ENCODE results near the gene NSMF.

NSMF gene

DNA sequence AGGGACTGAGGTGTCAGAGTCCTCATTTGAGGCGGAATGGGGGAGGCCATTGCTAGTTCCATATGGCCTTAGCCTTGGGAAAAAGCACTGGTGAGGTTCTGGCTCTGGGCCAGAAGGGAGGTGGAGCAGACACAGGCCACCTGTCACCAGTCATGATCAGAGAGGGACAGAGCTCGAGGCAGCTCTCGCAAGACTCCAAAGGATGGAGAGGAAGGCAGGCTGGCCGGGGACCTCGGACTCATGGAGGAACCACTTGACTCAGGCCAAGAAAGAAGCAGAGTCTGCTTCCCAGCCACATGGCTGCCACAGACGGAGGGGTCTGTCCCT, 29.2 kb upstream of the NSMF start:
- DNase-seq: peak; percentile 74
- TF ChIP-seq, protein P1, sequence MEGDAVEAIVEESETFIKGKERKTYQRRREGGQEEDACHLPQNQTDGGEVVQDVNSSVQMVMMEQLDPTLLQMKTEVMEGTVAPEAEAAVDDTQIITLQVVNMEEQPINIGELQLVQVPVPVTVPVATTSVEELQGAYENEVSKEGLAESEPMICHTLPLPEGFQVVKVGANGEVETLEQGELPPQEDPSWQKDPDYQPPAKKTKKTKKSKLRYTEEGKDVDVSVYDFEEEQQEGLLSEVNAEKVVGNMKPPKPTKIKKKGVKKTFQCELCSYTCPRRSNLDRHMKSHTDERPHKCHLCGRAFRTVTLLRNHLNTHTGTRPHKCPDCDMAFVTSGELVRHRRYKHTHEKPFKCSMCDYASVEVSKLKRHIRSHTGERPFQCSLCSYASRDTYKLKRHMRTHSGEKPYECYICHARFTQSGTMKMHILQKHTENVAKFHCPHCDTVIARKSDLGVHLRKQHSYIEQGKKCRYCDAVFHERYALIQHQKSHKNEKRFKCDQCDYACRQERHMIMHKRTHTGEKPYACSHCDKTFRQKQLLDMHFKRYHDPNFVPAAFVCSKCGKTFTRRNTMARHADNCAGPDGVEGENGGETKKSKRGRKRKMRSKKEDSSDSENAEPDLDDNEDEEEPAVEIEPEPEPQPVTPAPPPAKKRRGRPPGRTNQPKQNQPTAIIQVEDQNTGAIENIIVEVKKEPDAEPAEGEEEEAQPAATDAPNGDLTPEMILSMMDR (IDR thresholded peaks at IDR 0.05; ENCODE audit: low read depth, low read length): no peak
- H3K27me3 ChIP-seq (ENCODE audit: insufficient read depth, low read depth, severe bottlenecking): no peaks in the 10 kb centered on the region
- no peak overlapping the region for H3K4me3 ChIP-seq (ENCODE audit: low read depth, low read length)
- no peaks in the 10 kb centered on the region for H3K9me3 ChIP-seq (ENCODE audit: severe bottlenecking)
- peak overlapping the region; percentile 38 for H3K27ac ChIP-seq
- no peaks in the 10 kb centered on the region for H3K36me3 ChIP-seq

DNA sequence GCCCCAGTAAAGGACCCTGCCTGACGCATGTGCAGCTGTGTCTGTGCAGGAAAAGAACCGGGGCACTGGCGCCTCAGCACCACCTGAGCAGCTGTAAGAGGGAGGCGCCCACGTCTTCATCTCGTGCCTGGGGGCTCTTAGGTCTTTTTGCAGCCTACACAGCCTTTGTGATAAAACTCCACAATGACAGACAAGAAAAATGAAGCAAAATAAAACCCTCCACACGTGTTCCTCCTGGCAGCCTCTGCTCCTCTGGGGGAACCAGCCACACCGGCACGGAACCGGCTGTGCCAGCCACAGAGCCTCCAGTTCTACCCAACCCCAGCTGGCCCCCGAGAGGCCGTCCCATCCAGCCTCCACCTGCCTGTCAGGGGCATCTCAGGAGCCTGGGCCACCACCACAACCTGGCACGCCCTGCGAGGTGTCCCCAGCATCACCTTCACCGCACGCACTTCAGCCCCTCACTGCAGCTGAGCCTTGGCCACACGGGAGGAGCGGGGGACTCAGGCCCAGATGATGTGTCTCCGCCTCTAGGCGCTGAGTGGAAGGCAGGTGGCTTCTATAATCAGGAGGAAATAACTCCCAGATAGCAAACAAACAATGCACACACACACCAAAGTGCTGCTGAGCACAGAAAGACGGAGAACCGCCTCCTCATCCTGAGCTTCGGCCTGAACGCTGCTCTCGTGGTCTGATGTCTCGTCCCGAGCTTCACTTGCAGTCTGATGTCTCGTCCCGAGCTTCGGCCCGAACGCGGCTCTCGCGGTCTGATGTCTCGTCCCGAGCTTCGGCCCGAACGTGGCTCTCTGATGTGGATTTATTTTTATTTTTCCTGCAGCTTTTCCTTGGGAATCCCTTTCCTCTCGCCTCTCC, 28.6 kb upstream of the NSMF start:
- TF ChIP-seq, protein P1 (IDR thresholded peaks at IDR 0.05; ENCODE audit: low read depth, low read length): no peak
- H3K4me3 ChIP-seq (ENCODE audit: low read depth, low read length): no peak overlapping the region
- no peaks in the 10 kb centered on the region for H3K9me3 ChIP-seq (ENCODE audit: severe bottlenecking)
- H3K36me3 ChIP-seq: no peaks in the 10 kb centered on the region
- peak overlapping the region; percentile 38 for H3K27ac ChIP-seq
- no peaks in the 10 kb centered on the region for H3K27me3 ChIP-seq (ENCODE audit: insufficient read depth, low read depth, severe bottlenecking)
- DNase-seq: no peak

DNA sequence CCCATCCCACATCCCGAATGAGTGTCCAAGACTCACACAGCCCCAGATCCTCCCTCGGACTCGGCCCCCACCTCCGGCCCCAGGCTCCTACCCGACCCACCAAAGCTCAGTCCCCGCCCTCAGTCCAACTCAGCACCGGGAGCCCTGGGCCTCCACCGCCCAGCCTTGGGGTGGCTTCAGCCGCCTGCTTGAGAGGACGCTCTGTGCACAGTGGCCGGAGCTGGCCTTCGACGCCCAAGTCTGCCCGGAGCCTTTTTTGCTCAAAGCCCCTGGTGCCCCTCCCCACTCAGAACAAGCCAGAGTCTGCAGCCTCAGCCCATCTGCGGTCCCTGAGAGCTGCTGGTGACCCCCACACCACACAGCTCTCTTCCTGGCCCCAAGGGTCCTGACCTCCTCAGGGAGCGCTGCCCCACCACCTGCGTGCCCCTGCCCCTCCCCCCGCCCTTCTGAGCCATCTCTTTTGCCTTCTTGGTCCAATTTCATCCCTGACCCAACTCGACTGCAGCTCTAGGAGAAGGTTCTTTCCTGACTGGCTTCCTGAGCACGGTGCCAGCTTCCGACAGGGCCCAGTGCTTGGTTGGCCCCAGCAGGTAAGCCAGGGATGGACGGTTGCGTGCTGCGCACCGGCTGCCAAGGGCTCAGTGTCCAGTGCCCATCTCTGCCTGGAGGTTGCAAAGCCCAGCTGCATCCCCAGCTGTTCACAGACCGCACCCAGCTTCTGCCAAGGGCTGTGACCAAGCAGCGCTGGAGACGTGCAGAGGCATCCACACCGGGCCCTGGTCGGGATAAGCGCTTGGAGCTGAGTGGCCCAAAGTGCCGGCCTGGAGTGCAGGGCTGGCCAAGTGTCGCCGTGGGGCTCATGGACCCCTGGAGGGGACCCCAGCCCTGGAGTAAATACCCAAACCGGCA, 27.7 kb upstream of the NSMF start:
- Histone ChIP-seq H3K36me3 (no peaks in the 10 kb centered on the region), H3K4me3 (ENCODE audit: low read depth, low read length) (no peak overlapping the region), H3K27me3 (ENCODE audit: insufficient read depth, low read depth, severe bottlenecking) (no peaks in the 10 kb centered on the region), H3K27ac (no peak overlapping the region), H3K9me3 (ENCODE audit: severe bottlenecking) (no peaks in the 10 kb centered on the region)
- DNase-seq: no peak
- TF ChIP-seq, protein P1 (IDR thresholded peaks at IDR 0.05; ENCODE audit: low read depth, low read length): no peak

DNA sequence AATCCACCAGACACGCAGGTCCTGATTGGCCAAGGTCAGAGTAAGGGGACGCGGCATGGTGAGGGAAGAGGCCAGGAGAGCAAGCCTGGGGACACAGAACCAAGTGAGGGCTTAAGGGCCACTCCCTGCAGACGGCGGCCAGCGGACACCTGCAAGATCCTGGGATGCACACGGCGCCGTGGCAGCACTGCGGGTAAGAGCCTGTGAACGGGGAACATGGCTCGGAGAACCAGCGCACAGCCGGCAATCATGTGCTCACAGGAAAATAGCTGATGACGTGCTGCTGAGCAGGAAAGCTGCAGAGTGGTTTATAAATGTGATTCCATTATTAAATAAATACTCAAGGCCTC, 27.0 kb upstream of the NSMF start:
- H3K9me3 ChIP-seq (ENCODE audit: severe bottlenecking): no peaks in the 10 kb centered on the region
- H3K4me3 ChIP-seq (ENCODE audit: low read depth, low read length): no peak overlapping the region
- H3K36me3 ChIP-seq: no peaks in the 10 kb centered on the region
- TF ChIP-seq, protein P1 (IDR thresholded peaks at IDR 0.05; ENCODE audit: low read depth, low read length): no peak
- no peak for DNase-seq
- no peaks in the 10 kb centered on the region for H3K27me3 ChIP-seq (ENCODE audit: insufficient read depth, low read depth, severe bottlenecking)
- H3K27ac ChIP-seq: no peak overlapping the region

DNA sequence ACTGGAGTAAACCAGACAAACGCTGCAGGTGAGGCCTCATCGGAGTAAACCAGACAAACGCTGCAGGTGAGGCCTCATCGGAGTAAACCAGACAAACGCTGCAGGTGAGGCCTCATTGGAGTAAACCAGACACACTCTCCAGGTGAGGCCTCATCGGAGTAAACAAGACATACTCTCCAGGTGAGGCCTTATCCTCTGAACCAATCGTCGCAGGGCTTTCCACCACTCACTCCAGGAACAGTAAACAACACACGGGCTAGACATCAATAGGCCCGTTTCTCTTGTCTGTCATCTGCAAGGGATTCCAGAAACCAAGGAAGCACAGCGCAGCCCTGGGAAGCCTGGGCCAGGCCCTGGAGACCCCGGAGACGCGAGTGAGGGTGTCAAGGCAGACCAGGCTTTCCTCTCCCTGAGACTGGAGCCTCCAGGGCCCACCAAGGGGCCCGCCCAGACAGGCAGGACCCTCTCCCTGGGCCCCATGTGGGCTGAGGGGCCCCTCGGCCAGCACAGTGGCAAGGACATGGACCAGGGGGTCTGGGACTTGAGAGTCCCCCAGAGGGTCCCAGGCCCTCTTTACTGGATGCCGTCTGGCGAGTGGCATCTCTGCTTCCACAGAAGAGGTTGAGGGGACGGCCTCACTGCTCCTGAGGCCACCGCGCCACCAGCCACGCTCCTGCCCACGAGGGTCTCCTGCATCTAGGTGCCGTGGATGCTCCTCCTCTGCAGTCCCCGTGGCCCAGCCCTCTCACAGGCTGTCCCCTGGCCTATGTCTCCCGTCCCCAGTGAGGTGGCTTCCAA, 26.4 kb upstream of the NSMF start:
- Histone ChIP-seq H3K36me3 (no peaks in the 10 kb centered on the region), H3K4me3 (ENCODE audit: low read depth, low read length) (no peak overlapping the region), H3K27ac (no peak overlapping the region), H3K9me3 (ENCODE audit: severe bottlenecking) (no peaks in the 10 kb centered on the region), H3K27me3 (ENCODE audit: insufficient read depth, low read depth, severe bottlenecking) (no peaks in the 10 kb centered on the region)
- DNase-seq: no peak
- TF ChIP-seq, protein P1 (IDR thresholded peaks at IDR 0.05; ENCODE audit: low read depth, low read length): no peak

Data from WERI-Rb-1 (cell line).